Measurements from ENCODE around the gene NPLOC4. TPM values are rescaled to one million over a fixed set of nuclear protein-coding genes. Genes with fewer than 3 reads are reported as not detected.

The NPLOC4 gene
- total RNA-seq, 1 donor from 2014 or later = 67.7 TPM

DNA sequence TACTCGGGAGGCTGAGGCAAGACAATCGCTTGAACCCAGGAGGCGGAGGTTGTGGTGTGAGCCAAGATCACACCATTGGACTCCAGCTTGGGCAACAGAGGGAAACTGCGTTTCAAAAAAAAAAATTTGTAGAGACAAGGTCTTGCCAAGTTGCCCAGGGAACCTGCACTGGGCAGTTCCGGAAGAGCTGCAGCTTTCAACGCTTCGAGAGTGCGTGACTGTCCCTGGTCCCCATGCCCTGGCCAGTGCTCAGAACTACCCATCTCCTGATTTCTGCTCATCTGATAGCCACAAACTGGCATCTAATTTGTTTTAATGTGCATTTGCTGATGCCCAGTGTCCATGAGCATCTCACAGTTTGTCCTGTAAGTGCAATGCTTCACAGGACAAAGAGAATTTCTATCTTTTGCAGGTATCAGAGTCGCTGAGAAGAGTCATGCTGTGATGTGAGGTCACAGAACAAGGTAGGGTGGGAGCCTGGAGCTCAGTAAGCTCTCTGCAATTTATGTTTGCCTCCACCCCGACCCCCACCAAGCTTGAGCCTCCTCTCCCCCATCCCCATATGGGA, 128.2 kb downstream of the NPLOC4 start:
- peak in 1 of 2 donors; percentile 57 for DNase-seq (ENCODE audit: low read depth in 2 of 2)

Other genes starting within 250 kb of the NPLOC4 start
- gene BAHCC1, start 241.7 kb downstream of the NPLOC4 start, total RNA-seq = 2.1 and 6.3 TPM in 2 replicates
- gene ACTG1, start 124.3 kb downstream of the NPLOC4 start, total RNA-seq = 6,103 and 8,158 TPM in 2 replicates
- 0.26 and 0.76 TPM in 2 replicates for gene FSCN2, start 108.7 kb downstream of the NPLOC4 start, total RNA-seq
- 11.0 and 19.8 TPM in 2 replicates for gene FAAP100, start 84.8 kb downstream of the NPLOC4 start, total RNA-seq
- gene TSPAN10, start 84 bp upstream of the NPLOC4 start, total RNA-seq = 0.51 and 0.89 TPM in 2 replicates
- gene PDE6G, start 19.4 kb upstream of the NPLOC4 start, total RNA-seq = 1.3 and 5.3 TPM in 2 replicates
- 26.6 and 29.7 TPM in 2 replicates for gene OXLD1, start 29.5 kb upstream of the NPLOC4 start, total RNA-seq
- gene CCDC137, start 29.6 kb upstream of the NPLOC4 start, total RNA-seq = 6.3 and 8.5 TPM in 2 replicates
- 25.4 and 28.2 TPM in 2 replicates for gene ARL16, start 46.7 kb upstream of the NPLOC4 start, total RNA-seq
- gene HGS, start 46.9 kb upstream of the NPLOC4 start, total RNA-seq = 41.1 and 49.4 TPM in 2 replicates
- 8.7 and 8.9 TPM in 2 replicates for gene MRPL12, start 66.3 kb upstream of the NPLOC4 start, total RNA-seq
- gene SLC25A10, start 75.2 kb upstream of the NPLOC4 start, total RNA-seq = 13.9 and 17.7 TPM in 2 replicates
- gene GCGR, start 167.0 kb upstream of the NPLOC4 start, total RNA-seq = not detected in 2 replicates
- gene MCRIP1, start 196.2 kb upstream of the NPLOC4 start, total RNA-seq = 81.8 and 133 TPM in 2 replicates
- not detected in 2 replicates for gene PPP1R27, start 197.9 kb upstream of the NPLOC4 start, total RNA-seq
- gene P4HB, start 223.4 kb upstream of the NPLOC4 start, total RNA-seq = 634 and 739 TPM in 2 replicates
- gene ARHGDIA, start 234.2 kb upstream of the NPLOC4 start, total RNA-seq = 97.7 and 157 TPM in 2 replicates

All from dermis microvascular lymphatic vessel endothelial cell (primary cell).